Measurements from ENCODE around the gene PIK3CA.

DNA sequence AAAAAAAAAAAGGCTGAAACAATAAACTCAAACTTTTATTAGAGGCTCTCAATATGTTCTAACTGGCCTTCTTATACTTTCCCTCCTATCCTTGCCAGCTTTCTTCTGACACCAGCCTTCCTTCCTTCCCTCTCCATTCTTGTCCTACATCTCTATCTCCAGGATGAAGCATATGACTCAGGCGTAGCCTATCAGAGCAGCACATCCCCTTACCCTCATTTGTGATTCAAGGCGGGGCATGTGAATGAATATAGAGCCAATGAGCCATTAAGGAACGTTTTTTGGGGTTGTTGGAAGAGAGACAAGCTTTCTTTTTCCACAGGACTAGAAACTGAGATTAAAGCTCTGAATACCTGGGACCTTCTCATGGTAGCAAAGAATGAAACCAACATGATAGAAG is 127.8 kb downstream of the PIK3CA start:
- TF ChIP-seq SUZ12 (IDR thresholded peaks at IDR 0.05) (no peak), CTBP1 (IDR thresholded peaks at IDR 0.05; ENCODE audit: borderline replicate concordance) (no peak), NFRKB (IDR thresholded peaks at IDR 0.05) (no peak), SP1 (IDR thresholded peaks at IDR 0.05) (no peak), L3MBTL2 (conservative IDR thresholded peaks at IDR 0.05) (no peak), HDGF (IDR thresholded peaks at IDR 0.05; ENCODE audit: borderline replicate concordance) (no peak)

Measured in HEK293T (cell line).